Stimulated activated naive CD8-positive, alpha-beta T cell treated with anti-CD3 and anti-CD28 coated beads, Interleukin-15, Interleukin-2, amounts not matched to agents 100 ng/mL and 50 ng/mL, for 24 hours (primary cell): ENCODE measurements around the gene SCN3A.

Experiments
- H3K27ac Mint-ChIP-seq: one replicate; pipeline ENCODE4 v1.8.0; 2021; ENCODE audit warnings: mild to moderate bottlenecking, mixed read lengths
- H3K27me3 Mint-ChIP-seq: one replicate; pipeline ENCODE4 v1.8.0; 2021; ENCODE audit warnings: mixed read lengths
- H3K36me3 Mint-ChIP-seq: one replicate; pipeline ENCODE4 v1.8.0; 2021; ENCODE audit warnings: low read depth, mixed read lengths
- H3K4me1 Mint-ChIP-seq: one replicate; pipeline ENCODE4 v1.8.0; 2021; ENCODE audit warnings: low read depth, mixed read lengths
- H3K4me3 Mint-ChIP-seq: one replicate; pipeline ENCODE4 v1.8.0; 2021; ENCODE audit warnings: mild to moderate bottlenecking, mixed read lengths
- H3K9me3 Mint-ChIP-seq: one replicate; pipeline ENCODE4 v1.8.0; 2021; ENCODE audit warnings: mixed read lengths

SCN3A gene

GRCh38 chr2:165205865-165206264, 2.0 kb upstream of the SCN3A start:
- peaks cover 9% of the 10 kb centered on the region for H3K4me1 Mint-ChIP-seq
- no peaks in the 10 kb centered on the region for H3K27me3 Mint-ChIP-seq
- H3K27ac Mint-ChIP-seq, result no peak overlapping the region
- H3K36me3 Mint-ChIP-seq, result no peaks in the 10 kb centered on the region
- H3K9me3 Mint-ChIP-seq, result no peaks in the 10 kb centered on the region
- H3K4me3 Mint-ChIP-seq, result no peak overlapping the region

- no peaks in the 10 kb centered on the region for H3K9me3 Mint-ChIP-seq
- H3K27me3 Mint-ChIP-seq, result no peaks in the 10 kb centered on the region
- no peak overlapping the region for H3K4me3 Mint-ChIP-seq
- no peaks in the 10 kb centered on the region for H3K36me3 Mint-ChIP-seq
- no peak overlapping the region for H3K27ac Mint-ChIP-seq
- peaks cover 9% of the 10 kb centered on the region for H3K4me1 Mint-ChIP-seq
Measured at GRCh38 chr2:165202239-165202638, 1.6 kb downstream of the SCN3A start.

- Mint-ChIP-seq H3K27ac (no peak overlapping the region), H3K27me3 (no peaks in the 10 kb centered on the region), H3K36me3 (no peaks in the 10 kb centered on the region), H3K4me1 (peaks cover 10% of the 10 kb centered on the region), H3K4me3 (no peak overlapping the region), H3K9me3 (no peaks in the 10 kb centered on the region)
Measured at GRCh38 chr2:165198181-165198580, 5.7 kb downstream of the SCN3A start.

DNA sequence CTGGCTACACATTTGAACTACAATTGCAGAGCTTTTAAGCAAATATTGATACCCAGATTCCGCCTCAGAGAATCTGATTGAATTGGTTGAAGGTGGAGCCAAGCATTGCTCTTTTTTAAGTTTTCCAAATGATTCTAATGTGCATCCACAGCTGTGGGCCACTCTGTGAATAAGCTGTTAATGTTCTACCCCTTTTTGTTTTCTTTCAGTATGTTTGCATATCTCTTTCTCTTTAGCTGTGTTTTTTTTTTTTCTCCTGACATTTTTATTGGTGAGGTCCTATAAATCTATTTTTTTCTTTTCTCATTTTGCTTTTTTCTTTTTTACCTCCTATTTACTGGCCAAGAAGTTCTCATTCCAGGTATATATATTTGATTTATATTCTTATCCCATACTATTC, 6.5 kb downstream of the SCN3A start:
- no peaks in the 10 kb centered on the region for H3K27me3 Mint-ChIP-seq
- H3K36me3 Mint-ChIP-seq, result no peaks in the 10 kb centered on the region
- H3K9me3 Mint-ChIP-seq, result no peaks in the 10 kb centered on the region
- no peak overlapping the region for H3K27ac Mint-ChIP-seq
- peaks cover 10% of the 10 kb centered on the region for H3K4me1 Mint-ChIP-seq
- H3K4me3 Mint-ChIP-seq, result no peak overlapping the region

- Mint-ChIP-seq H3K27me3 (no peaks in the 10 kb centered on the region), H3K9me3 (no peaks in the 10 kb centered on the region), H3K4me3 (no peak overlapping the region), H3K4me1 (peaks cover 7% of the 10 kb centered on the region), H3K27ac (no peak overlapping the region), H3K36me3 (no peaks in the 10 kb centered on the region)
Measured at GRCh38 chr2:165196411-165196810, 7.4 kb downstream of the SCN3A start.

GRCh38 chr2:165193178-165193777, 10.6 kb downstream of the SCN3A start:
- peaks cover 4% of the 10 kb centered on the region for H3K4me1 Mint-ChIP-seq
- H3K9me3 Mint-ChIP-seq, result no peaks in the 10 kb centered on the region
- H3K27ac Mint-ChIP-seq, result no peak overlapping the region
- H3K4me3 Mint-ChIP-seq, result no peak overlapping the region
- H3K27me3 Mint-ChIP-seq, result no peaks in the 10 kb centered on the region
- no peaks in the 10 kb centered on the region for H3K36me3 Mint-ChIP-seq

DNA sequence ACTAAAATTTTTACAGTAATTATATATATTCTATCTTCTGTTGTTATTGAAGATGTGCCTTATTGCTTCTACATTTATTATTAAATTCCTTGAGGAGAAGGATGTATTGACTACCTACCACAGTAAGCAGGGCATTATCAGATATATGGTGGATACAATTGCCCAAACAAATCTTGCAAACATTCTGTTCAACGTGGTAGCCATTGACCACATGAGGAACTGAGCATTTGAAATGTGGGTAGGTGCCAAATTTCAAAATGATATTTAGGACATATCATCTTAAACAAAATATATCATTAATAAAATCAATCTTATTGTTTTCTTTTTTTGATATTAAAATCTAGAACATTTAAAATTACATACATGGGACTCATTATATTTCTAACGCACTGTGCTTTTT, 11.1 kb downstream of the SCN3A start:
- H3K9me3 Mint-ChIP-seq, result no peaks in the 10 kb centered on the region
- no peaks in the 10 kb centered on the region for H3K27me3 Mint-ChIP-seq
- H3K4me3 Mint-ChIP-seq, result no peak overlapping the region
- H3K4me1 Mint-ChIP-seq, result peaks cover 4% of the 10 kb centered on the region
- H3K36me3 Mint-ChIP-seq, result no peaks in the 10 kb centered on the region
- no peak overlapping the region for H3K27ac Mint-ChIP-seq

GRCh38 chr2:165191096-165191728, 12.6 kb downstream of the SCN3A start:
- Mint-ChIP-seq H3K27me3 (no peaks in the 10 kb centered on the region), H3K36me3 (no peaks in the 10 kb centered on the region), H3K27ac (no peak overlapping the region), H3K4me1 (peaks cover 4% of the 10 kb centered on the region), H3K4me3 (no peak overlapping the region), H3K9me3 (no peaks in the 10 kb centered on the region)

DNA sequence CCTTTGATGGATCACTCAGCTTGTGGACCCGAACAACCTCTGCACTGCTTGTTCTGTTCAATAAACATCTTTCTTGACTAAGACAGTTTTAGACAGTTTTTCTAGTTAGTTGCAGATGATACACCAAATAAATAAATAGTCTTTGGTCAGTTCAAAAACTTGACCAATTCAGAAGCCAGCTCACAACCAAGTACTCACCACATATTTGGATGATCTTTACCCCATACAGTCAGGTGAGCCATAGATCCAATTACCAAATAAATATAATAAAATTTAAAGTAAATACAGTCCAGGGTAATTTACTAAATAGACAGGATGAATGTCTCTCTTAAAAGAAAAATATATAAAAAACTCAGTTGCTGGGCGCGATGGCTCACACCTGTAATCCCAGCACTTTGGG, 18.2 kb downstream of the SCN3A start:
- Mint-ChIP-seq H3K27me3 (no peaks in the 10 kb centered on the region), H3K27ac (no peak overlapping the region), H3K36me3 (no peaks in the 10 kb centered on the region), H3K9me3 (no peaks in the 10 kb centered on the region), H3K4me1 (no peaks in the 10 kb centered on the region), H3K4me3 (no peak overlapping the region)

GRCh38 chr2:165182029-165182428, 21.8 kb downstream of the SCN3A start:
- H3K4me1 Mint-ChIP-seq, result no peaks in the 10 kb centered on the region
- no peak overlapping the region for H3K4me3 Mint-ChIP-seq
- no peaks in the 10 kb centered on the region for H3K27me3 Mint-ChIP-seq
- H3K9me3 Mint-ChIP-seq, result no peaks in the 10 kb centered on the region
- no peak overlapping the region for H3K27ac Mint-ChIP-seq
- no peaks in the 10 kb centered on the region for H3K36me3 Mint-ChIP-seq

DNA sequence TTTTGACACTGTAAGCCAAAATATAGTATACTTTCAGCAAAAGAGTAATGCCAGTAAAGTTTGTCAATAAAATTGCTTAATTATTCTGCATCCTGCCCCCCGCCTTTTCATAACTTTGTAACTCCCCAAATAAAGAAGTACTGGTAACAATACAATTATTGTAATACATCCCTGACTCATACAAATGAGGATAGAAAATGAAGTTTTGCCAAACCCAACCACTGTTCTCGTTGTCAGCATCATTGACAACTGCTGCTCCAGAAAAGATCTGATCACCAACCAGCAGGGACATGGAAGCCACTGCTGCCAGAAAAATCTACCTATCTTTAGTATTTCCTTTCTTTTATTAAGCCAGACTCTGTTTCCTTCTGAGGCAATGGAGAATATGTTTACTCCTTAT, 27.1 kb downstream of the SCN3A start:
- no peak overlapping the region for H3K4me3 Mint-ChIP-seq
- no peak overlapping the region for H3K27ac Mint-ChIP-seq
- no peaks in the 10 kb centered on the region for H3K4me1 Mint-ChIP-seq
- no peaks in the 10 kb centered on the region for H3K36me3 Mint-ChIP-seq
- no peaks in the 10 kb centered on the region for H3K27me3 Mint-ChIP-seq
- H3K9me3 Mint-ChIP-seq, result no peaks in the 10 kb centered on the region

- Mint-ChIP-seq H3K27me3 (no peaks in the 10 kb centered on the region), H3K27ac (no peak overlapping the region), H3K4me1 (no peaks in the 10 kb centered on the region), H3K36me3 (no peaks in the 10 kb centered on the region), H3K9me3 (no peaks in the 10 kb centered on the region), H3K4me3 (no peak overlapping the region)
Measured at GRCh38 chr2:165173215-165173614, 30.6 kb downstream of the SCN3A start.

DNA sequence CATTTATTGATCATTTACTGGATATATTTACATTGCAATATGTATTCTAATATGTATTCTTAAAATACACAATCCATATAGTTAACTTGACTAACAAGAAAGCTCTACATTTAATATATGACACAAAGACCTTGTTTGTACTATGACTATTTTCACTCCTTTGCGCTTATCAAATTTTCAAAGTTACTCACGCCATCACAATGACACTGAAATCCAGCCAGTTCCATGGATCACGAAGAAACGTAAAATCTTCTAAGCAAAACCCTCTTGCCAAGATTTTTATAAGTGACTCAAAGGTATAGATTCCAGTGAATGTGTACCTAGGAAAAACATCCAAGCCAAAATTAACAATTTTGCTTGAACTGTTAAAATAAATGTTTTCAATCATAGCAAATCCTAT, 39.6 kb downstream of the SCN3A start:
- Mint-ChIP-seq H3K9me3 (no peaks in the 10 kb centered on the region), H3K4me3 (no peak overlapping the region), H3K36me3 (no peaks in the 10 kb centered on the region), H3K27me3 (no peaks in the 10 kb centered on the region), H3K4me1 (no peaks in the 10 kb centered on the region), H3K27ac (no peak overlapping the region)

DNA sequence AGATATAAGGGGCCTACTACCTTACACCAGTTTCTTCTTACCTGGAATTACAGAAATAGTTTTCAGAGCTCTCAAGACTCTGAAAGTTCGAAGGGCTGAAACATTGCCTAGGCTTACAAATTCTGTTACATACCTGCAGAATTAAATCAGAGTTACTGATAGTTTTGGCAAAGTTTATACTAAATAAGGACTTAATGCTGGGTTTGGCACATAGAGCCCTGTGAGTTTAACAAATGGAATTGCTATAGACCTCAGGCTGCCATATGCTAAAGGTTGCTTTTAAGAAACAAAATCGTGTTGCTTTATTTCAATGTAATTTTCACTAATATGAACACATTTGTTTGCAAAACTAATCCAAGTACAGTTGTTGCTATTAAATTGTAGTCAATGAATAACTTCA, 40.1 kb downstream of the SCN3A start:
- Mint-ChIP-seq H3K9me3 (no peaks in the 10 kb centered on the region), H3K4me1 (no peaks in the 10 kb centered on the region), H3K27me3 (no peaks in the 10 kb centered on the region), H3K27ac (no peak overlapping the region), H3K36me3 (no peaks in the 10 kb centered on the region), H3K4me3 (no peak overlapping the region)

DNA sequence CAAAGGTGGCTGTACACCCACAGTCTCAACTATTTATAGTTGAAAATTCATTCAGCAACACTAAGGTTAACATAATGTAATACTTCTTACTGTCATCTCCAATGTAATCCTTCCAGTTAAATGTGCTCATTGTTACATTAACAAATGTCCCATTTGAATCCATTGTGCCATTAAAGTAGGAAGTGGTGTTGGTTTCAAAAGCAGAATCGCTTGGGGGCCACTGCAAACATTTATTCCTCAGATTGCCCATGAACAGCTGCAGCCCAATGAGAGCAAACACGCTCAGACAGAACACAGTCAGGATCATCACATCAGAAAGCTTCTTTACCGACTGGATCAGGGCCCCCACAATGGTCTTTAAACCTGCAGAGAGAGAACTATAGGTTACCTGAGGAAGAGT, 41.4 kb downstream of the SCN3A start:
- no peaks in the 10 kb centered on the region for H3K4me1 Mint-ChIP-seq
- H3K27me3 Mint-ChIP-seq, result no peaks in the 10 kb centered on the region
- H3K4me3 Mint-ChIP-seq, result no peak overlapping the region
- no peaks in the 10 kb centered on the region for H3K9me3 Mint-ChIP-seq
- no peaks in the 10 kb centered on the region for H3K36me3 Mint-ChIP-seq
- H3K27ac Mint-ChIP-seq, result no peak overlapping the region

- Mint-ChIP-seq H3K9me3 (no peaks in the 10 kb centered on the region), H3K4me1 (no peaks in the 10 kb centered on the region), H3K4me3 (no peak overlapping the region), H3K27me3 (no peaks in the 10 kb centered on the region), H3K27ac (no peak overlapping the region), H3K36me3 (no peaks in the 10 kb centered on the region)
Measured at GRCh38 chr2:165161510-165161909, 42.3 kb downstream of the SCN3A start.
